Right lobe of liver (tissue), 4 donors: ENCODE data around the gene ASIC2.

Experiments
- CTCF ChIP-seq, 4 donors: fragments of 200-600 bp in 3 of 4; fragments of 450-650 bp in 1 of 4; IDR thresholded peaks; one replicate each; pipeline versions ENCODE4 v1.5.1 to v1.8.0; 2016 to 2022; ENCODE audit warnings: antibody characterized with exemption in 4 of 4, mild to moderate bottlenecking in 2 of 4
- POLR2A ChIP-seq: fragments of 450-650 bp; IDR thresholded peaks from one replicate; pipeline ENCODE4 v1.6.1; 2017; ENCODE audit warnings: antibody characterized with exemption, mild to moderate bottlenecking
- donor health status: DM: no; HTN: no; CAD: no.
- donor health status: DM: no; HTN: no; CAD: no.
- donor health status: DM: no; HTN: yes; CAD: no.

GRCh38 chr17:33045216-33045615 is 247.9 kb downstream of the ASIC2 start:
- TF ChIP-seq CTCF (IDR thresholded peaks at IDR 0.05) (no peak), POLR2A (no peak)
